CMK (cell line): ENCODE measurements around the gene SLC25A6.
"Not testable (repeated sequence)": the region's sequence is repeated elsewhere in the genome, so short reads cannot be mapped to it uniquely, and the experiment has no call there.

Source experiments
- DNase-seq: peaks from one replicate; pipeline ENCODE4 v3.0.0-alpha.2; 2010; ENCODE audit warnings: low read depth

The SLC25A6 gene

DNA sequence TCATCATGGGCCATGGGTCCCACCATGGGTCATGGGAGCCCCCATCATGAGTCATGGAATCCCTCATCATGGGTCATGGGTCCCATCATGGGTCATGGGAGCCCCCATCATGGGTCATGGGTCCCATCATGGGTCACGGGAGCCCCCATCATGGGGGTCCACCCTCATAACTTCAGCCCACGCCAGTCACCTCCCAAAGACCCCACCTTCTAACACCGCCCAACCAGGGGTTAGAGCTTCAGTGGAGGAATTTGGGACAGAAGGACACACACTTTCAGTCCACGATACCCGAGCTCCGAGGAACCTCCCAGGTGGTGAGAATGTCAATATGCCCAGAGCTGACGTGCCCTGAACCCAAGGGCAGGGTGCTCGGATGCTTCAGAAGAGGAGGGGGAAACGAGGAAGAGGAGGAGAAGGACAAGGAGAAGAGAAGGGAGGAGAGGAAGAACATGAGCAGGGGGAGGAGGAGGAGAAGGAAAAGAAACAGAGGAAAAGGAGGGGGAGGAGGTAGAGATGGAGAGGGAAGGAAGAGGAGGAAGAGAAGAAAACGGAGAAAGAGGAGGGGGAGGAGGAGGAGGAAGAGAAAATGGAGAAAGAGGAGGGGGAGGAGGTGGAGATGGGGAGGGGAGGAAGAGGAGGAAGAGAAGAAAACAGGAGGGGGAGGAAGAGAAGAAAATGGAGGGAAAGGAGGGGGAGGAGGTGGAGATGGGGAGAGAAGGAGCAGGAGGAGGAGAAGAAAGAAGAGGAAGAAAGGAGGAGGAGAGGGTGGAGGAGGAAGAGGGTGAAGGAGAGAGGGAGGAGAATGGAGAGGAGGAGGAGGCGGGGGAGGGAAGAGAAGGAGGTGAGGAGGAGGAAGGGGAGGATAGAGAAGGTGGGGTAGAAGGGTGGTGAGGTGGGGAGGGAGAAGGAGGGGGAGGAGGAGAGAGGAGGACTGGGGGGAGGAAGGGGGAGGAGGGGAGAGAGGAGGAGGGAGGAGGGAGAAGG lies 37.6 kb downstream of the SLC25A6 start:
- no peak for DNase-seq

DNA sequence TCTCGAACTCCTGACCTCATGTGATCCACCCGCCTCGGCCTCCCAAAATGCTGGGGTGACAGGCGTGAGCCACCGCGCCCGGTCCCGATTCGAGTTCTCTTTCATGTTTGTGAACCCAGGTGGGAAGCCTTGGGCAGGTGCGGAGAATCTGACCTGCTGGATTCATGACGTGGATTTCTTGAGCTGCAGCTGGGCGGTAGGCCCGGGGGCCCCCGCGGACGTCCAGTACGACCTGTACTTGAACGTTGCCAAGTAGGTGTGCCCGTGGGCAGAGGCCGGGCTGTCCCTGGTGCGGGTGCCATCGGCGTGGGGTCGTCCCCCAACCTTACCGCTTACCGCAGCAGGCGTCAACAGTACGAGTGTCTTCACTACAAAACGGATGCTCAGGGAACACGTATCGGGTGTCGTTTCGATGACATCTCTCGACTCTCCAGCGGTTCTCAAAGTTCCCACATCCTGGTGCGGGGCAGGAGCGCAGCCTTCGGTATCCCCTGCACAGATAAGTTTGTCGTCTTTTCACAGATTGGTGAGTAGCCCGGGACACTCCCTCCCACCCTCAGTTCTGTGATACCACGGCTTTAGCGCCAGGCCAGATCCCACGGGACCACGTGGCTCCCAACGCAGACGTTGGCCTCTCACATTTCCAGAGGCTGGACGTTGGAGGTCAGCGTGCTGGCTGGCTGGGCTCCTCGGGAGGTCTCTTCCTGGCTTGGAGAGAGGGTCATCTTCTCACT lies 39.8 kb downstream of the SLC25A6 start:
- no peak for DNase-seq

DNA sequence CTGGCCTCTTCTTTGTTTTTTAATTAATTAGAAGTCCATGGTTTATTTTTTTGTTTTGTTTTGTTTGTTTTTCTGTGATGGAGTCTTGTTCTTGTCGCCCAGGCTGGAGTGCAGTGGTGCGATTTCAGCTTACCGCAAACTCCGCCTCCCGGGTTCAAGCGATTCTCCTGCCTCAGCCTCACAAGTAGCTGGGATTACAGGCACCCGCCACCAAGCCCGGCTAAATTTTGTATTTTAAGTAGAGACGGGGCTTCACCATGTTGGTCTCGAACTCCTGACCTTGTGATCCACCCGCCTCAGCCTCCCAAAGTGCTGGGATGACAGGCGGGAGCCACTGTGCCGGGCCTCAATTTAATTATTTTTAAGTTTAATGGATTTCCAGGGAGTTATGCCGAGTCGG lies 42.3 kb downstream of the SLC25A6 start:
- DNase-seq: not testable (repeated sequence)

DNA sequence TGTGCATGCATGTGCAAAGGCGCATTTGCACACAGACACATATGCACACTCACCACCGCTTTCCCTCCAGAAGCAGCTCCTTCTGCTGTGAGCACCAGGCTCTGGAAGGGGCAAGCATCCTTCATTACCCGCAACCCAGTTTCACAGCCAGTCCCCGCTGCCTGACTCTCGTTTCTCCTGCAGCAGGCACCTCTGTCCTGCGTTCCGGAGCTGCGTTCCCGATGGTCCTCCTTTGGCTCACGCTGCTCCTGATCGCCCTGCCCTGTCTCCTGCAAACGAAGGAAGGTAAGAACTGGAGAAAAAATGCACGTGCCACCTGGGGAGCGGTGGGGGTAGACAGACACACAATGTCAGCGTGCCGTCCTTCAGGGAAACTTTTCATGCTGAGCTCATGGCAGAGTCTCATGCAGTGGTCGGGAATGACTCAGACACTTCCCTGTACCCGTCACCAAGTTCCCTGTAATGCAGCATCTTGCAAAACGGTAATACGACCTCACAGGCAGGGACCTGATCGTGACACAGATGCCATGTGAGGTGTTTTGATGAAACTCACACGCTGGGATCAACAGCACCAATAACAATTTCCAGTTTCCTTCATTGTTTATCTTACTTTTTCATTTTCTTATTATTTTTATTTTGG lies 50.2 kb downstream of the SLC25A6 start:
- no peak for DNase-seq

DNA sequence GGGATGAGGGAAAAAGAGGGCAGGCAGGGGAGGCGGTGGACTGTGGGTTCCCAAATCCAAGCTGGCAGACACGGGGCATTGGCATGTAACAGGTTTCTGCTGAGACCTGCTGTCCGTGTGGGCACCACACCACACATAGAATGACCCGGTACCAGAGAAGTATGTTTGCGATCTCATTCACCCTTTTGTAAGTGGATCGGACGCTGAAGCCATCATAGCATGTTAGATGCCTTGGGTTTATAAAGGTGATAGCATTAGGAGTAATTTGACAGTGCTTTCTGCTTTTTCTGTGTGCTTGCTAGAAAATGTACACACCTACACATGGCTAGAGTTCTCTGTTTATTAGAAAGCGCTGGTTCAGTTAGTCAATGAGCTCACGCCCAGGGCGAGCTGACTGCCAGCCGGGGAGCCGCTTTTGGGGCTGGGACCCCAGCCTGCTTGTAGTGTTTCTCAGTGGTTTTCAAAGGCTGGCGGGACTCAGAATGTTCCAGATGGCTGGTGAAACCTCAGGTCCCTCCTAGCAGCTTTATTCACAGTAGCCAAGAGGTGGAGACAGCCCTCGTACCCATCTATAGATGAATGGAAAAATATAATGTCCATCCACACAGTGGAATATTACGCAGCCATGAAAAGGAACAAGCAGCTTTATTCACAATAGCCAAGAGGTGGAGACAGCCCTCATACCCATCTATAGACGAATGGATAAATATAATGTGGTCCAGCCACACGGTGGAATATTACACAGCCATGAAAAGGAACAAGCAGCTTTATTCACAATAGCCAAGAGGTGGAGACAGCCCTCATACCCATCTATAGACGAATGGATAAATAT lies 54.7 kb downstream of the SLC25A6 start:
- no peak for DNase-seq

DNA sequence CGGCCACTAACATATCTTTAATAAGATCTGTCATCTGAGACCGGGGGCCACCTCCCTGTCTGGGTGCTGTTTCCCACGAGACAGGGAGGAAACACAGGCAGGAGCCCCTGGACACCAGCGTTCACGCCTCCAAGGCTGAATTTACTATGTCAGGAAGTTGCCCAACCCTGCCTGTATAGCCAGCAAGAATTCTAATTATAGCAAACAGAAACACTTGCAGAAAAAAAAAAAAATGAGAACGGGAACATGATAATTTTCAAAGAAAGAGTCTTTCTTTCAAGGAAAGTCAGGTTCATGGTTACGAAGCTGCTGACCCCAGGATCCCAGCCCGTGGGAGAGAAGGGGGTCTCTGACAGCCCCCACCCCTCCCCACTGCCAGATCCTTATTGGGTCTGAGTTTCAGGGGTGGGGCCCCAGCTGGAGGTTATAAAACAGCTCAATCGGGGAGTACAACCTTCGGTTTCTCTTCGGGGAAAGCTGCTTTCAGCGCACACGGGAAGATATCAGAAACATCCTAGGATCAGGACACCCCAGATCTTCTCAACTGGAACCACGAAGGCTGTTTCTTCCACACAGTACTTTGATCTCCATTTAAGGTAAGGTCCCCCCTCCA lies 55.5 kb downstream of the SLC25A6 start, which contains the start of gene IL3RA:
TSS of gene IL3RA (plus strand) at position 455 of the 613 bp plus-strand sequence. CDS start 4,981 bp downstream, outside the sequence.
- no peak for DNase-seq
